Measurements from ENCODE around the gene GRID1.

The GRID1 gene

GRCh38 chr10:86055928-86056327 lies 310.7 kb downstream of the GRID1 start:
- no peak overlapping the region for H3K27ac ChIP-seq
- TF ChIP-seq ZFX (IDR thresholded peaks at IDR 0.05; ENCODE audit: borderline replicate concordance) (no peak), CTCF (IDR thresholded peaks at IDR 0.05) (no peak)

GRCh38 chr10:86053675-86054074 lies 312.9 kb downstream of the GRID1 start:
- no peak overlapping the region for H3K27ac ChIP-seq
- no peak for TF ChIP-seq ZFX (IDR thresholded peaks at IDR 0.05; ENCODE audit: borderline replicate concordance)
- TF ChIP-seq CTCF (IDR thresholded peaks at IDR 0.05) = no peak

GRCh38 chr10:86051586-86051985 lies 315.0 kb downstream of the GRID1 start:
- TF ChIP-seq CTCF (IDR thresholded peaks at IDR 0.05) (no peak), ZFX (IDR thresholded peaks at IDR 0.05; ENCODE audit: borderline replicate concordance) (no peak)
- H3K27ac ChIP-seq = no peak overlapping the region

- TF ChIP-seq ZFX (IDR thresholded peaks at IDR 0.05; ENCODE audit: borderline replicate concordance) = no peak
- no peak for TF ChIP-seq CTCF (IDR thresholded peaks at IDR 0.05)
- no peak overlapping the region for H3K27ac ChIP-seq
Observed at GRCh38 chr10:86049442-86049841, 317.2 kb downstream of the GRID1 start.

- H3K27ac ChIP-seq = no peak overlapping the region
- TF ChIP-seq ZFX (IDR thresholded peaks at IDR 0.05; ENCODE audit: borderline replicate concordance) (no peak), CTCF (IDR thresholded peaks at IDR 0.05) (no peak)
Observed at GRCh38 chr10:86048973-86049372, 317.6 kb downstream of the GRID1 start.

GRCh38 chr10:86048571-86048970 lies 318.0 kb downstream of the GRID1 start:
- no peak for TF ChIP-seq ZFX (IDR thresholded peaks at IDR 0.05; ENCODE audit: borderline replicate concordance)
- TF ChIP-seq CTCF (IDR thresholded peaks at IDR 0.05) = no peak
- H3K27ac ChIP-seq = no peak overlapping the region

- no peak overlapping the region for H3K27ac ChIP-seq
- TF ChIP-seq CTCF (IDR thresholded peaks at IDR 0.05) = no peak
- TF ChIP-seq ZFX (IDR thresholded peaks at IDR 0.05; ENCODE audit: borderline replicate concordance) = no peak
Observed at GRCh38 chr10:86047588-86047987, 319.0 kb downstream of the GRID1 start.

Data from 22Rv1 (cell line).